Large intestine (tissue), 12 donors: Measurements from ENCODE around the gene TMED9. TPM values are rescaled to one million over a fixed set of nuclear protein-coding genes. Genes with fewer than 3 reads are reported as not detected.

Source experiments
- DNase-seq, 2 donors: peaks; one replicate each; pipeline versions ENCODE4 v3.0.0 to v3.0.0-alpha.2; 2013
- H3K27ac ChIP-seq: one replicate; pipeline ENCODE4 v1.5.1; 2013; ENCODE audit warnings: low read length
- H3K27me3 ChIP-seq: 2 replicates; pipeline ENCODE4 v1.6.1; 2013; ENCODE audit warnings: low read length; ENCODE audit not compliant: control insufficient read depth, insufficient read depth
- H3K36me3 ChIP-seq: 2 replicates; pipeline ENCODE4 v1.6.1; 2013; ENCODE audit warnings: low read length; ENCODE audit not compliant: control insufficient read depth, insufficient read depth
- H3K4me1 ChIP-seq: one replicate; pipeline ENCODE4 v1.6.1; 2013; ENCODE audit warnings: low read length; ENCODE audit not compliant: control insufficient read depth, insufficient read depth
- H3K4me3 ChIP-seq: one replicate; pipeline ENCODE4 v1.5.1; 2013; ENCODE audit warnings: low read length
- H3K9me3 ChIP-seq: one replicate; pipeline ENCODE4 v1.6.1; 2013; ENCODE audit warnings: mild to moderate bottlenecking, low read depth, low read length, moderate library complexity; ENCODE audit not compliant: control insufficient read depth
- WGBS: methylation state at CpG from one replicate; pipeline ENCODE4 v1.1.5; 2013; ENCODE audit warnings: low lambda C conversion rate; ENCODE audit not compliant: insufficient coverage; 5-methylcytosine and 5-hydroxymethylcytosine counted together
- long read RNA-seq, 11 donors: transcript quantifications; one replicate each; lab custom pipeline, GENCODE V29; 2026
- polyA plus RNA-seq: library from polyadenylated mRNA; unstranded; fragments of 120-200 nt; gene quantifications from one replicate; pipeline ENCODE4 v1.2.1, GENCODE V29; 2013

The TMED9 gene
- polyA plus RNA-seq = 119 TPM
- long read RNA-seq, donor 1, transcript TMED9-201 (5 exons, 1,473 nt) = major isoform, 72 of 113 reads
- long read RNA-seq, donor 1, partial matches to known transcripts = 39 of 113 reads
- long read RNA-seq, donor 1, other reads (novel, unspliced or antisense) = 0 of 113 reads
- long read RNA-seq, donor 2, transcript TMED9-201 (5 exons, 1,473 nt) = major isoform, 141 of 223 reads
- long read RNA-seq, donor 2, partial matches to known transcripts = 80 of 223 reads
- long read RNA-seq, donor 2, other reads (novel, unspliced or antisense) = 0 of 223 reads
- long read RNA-seq, donor 3, transcript TMED9-205 (3 exons, 821 nt) = minor isoform, 5 of 304 reads
- long read RNA-seq, donor 3, transcript TMED9-201 (5 exons, 1,473 nt) = major isoform, 124 of 304 reads
- long read RNA-seq, donor 3, partial matches to known transcripts = 171 of 304 reads
- long read RNA-seq, donor 3, other reads (novel, unspliced or antisense) = 0 of 304 reads
- long read RNA-seq, donor 4, transcript TMED9-201 (5 exons, 1,473 nt) = major isoform, 12 of 12 reads
- long read RNA-seq, donor 4, partial matches to known transcripts = 0 of 12 reads
- long read RNA-seq, donor 4, other reads (novel, unspliced or antisense) = 0 of 12 reads
- long read RNA-seq, donor 5, transcript TMED9-201 (5 exons, 1,473 nt) = major isoform, 100 of 111 reads
- long read RNA-seq, donor 5, partial matches to known transcripts = 11 of 111 reads
- long read RNA-seq, donor 5, other reads (novel, unspliced or antisense) = 0 of 111 reads
- long read RNA-seq, donor 6, transcript TMED9-201 (5 exons, 1,473 nt) = major isoform, 83 of 87 reads
- long read RNA-seq, donor 6, partial matches to known transcripts = 0 of 87 reads
- long read RNA-seq, donor 6, other reads (novel, unspliced or antisense) = 0 of 87 reads
- long read RNA-seq, donor 7, transcript TMED9-201 (5 exons, 1,473 nt) = major isoform, 59 of 61 reads
- long read RNA-seq, donor 7, partial matches to known transcripts = 0 of 61 reads
- long read RNA-seq, donor 7, other reads (novel, unspliced or antisense) = 0 of 61 reads
- long read RNA-seq, donor 8, transcript TMED9-201 (5 exons, 1,473 nt) = major isoform, 107 of 122 reads
- long read RNA-seq, donor 8, transcript TMED9-205 (3 exons, 821 nt) = minor isoform, 5 of 122 reads
- long read RNA-seq, donor 8, partial matches to known transcripts = 9 of 122 reads
- long read RNA-seq, donor 8, other reads (novel, unspliced or antisense) = 0 of 122 reads
- long read RNA-seq, donor 9, transcript TMED9-201 (5 exons, 1,473 nt) = major isoform, 86 of 99 reads
- long read RNA-seq, donor 9, partial matches to known transcripts = 10 of 99 reads
- long read RNA-seq, donor 9, other reads (novel, unspliced or antisense) = 0 of 99 reads
- long read RNA-seq, donor 10, transcript TMED9-201 (5 exons, 1,473 nt) = major isoform, 101 of 103 reads
- long read RNA-seq, donor 10, partial matches to known transcripts = 0 of 103 reads
- long read RNA-seq, donor 10, other reads (novel, unspliced or antisense) = 0 of 103 reads
- long read RNA-seq, donor 11, transcript TMED9-201 (5 exons, 1,473 nt) = major isoform, 47 of 53 reads
- long read RNA-seq, donor 11, partial matches to known transcripts = 0 of 53 reads
- long read RNA-seq, donor 11, other reads (novel, unspliced or antisense) = 0 of 53 reads

- no peaks in the 10 kb centered on the region for H3K9me3 ChIP-seq
- H3K36me3 ChIP-seq = peaks cover 36% of the 10 kb centered on the region
- no peaks in the 10 kb centered on the region for H3K4me1 ChIP-seq
- whole genome bisulfite sequencing = 13% methylated on average over 3 of the region's 71 CpGs
- no peaks in the 10 kb centered on the region for H3K27me3 ChIP-seq
- peak within 1 kb of the TSS; percentile 95 for H3K4me3 ChIP-seq
- DNase-seq = peak; percentile 86 to 90
- H3K27ac ChIP-seq = peak within 1 kb of the TSS; percentile 77
These were observed at the start of gene TMED9 for GRCh38 chr5:177592010-177592834. TMED9 (plus strand) TSS chr5:177592203; CDS start chr5:177592215, 12 bp downstream.

- Histone ChIP-seq H3K27ac (no peak overlapping the region), H3K27me3 (no peaks in the 10 kb centered on the region), H3K36me3 (peaks cover 17% of the 10 kb centered on the region), H3K4me3 (no peak overlapping the region), H3K9me3 (no peaks in the 10 kb centered on the region), H3K4me1 (no peaks in the 10 kb centered on the region)
- DNase-seq = no peak
- WGBS = 80% methylated on average over 1 of the region's 4 CpGs
These were observed 49.1 kb upstream of the TMED9 start for GRCh38 chr5:177542816-177543465.

GRCh38 chr5:177545487-177546257 lies 46.3 kb upstream of the TMED9 start:
- DNase-seq = no peak
- no CpG with 5 or more reads among the region's 4 CpGs for WGBS
- H3K36me3 ChIP-seq = peaks cover 11% of the 10 kb centered on the region
- H3K4me3 ChIP-seq = no peak overlapping the region
- H3K27ac ChIP-seq = no peak overlapping the region
- H3K4me1 ChIP-seq = no peaks in the 10 kb centered on the region
- H3K9me3 ChIP-seq = no peaks in the 10 kb centered on the region
- no peaks in the 10 kb centered on the region for H3K27me3 ChIP-seq

- peaks cover 13% of the 10 kb centered on the region for H3K36me3 ChIP-seq
- no peaks in the 10 kb centered on the region for H3K27me3 ChIP-seq
- no peak overlapping the region for H3K4me3 ChIP-seq
- no CpG with 5 or more reads among the region's 1 CpG for WGBS
- H3K4me1 ChIP-seq = no peaks in the 10 kb centered on the region
- DNase-seq = no peak
- no peaks in the 10 kb centered on the region for H3K9me3 ChIP-seq
- H3K27ac ChIP-seq = no peak overlapping the region
These were observed 45.7 kb upstream of the TMED9 start for GRCh38 chr5:177546258-177546741.

GRCh38 chr5:177547736-177548135 lies 44.3 kb upstream of the TMED9 start:
- WGBS = no CpG with 5 or more reads among the region's 3 CpGs
- no peak for DNase-seq
- Histone ChIP-seq H3K36me3 (peaks cover 17% of the 10 kb centered on the region), H3K9me3 (no peaks in the 10 kb centered on the region), H3K27me3 (no peaks in the 10 kb centered on the region), H3K27ac (no peak overlapping the region), H3K4me3 (no peak overlapping the region), H3K4me1 (peaks cover 1% of the 10 kb centered on the region)

GRCh38 chr5:177548495-177548894 lies 43.5 kb upstream of the TMED9 start:
- peaks cover 17% of the 10 kb centered on the region for H3K36me3 ChIP-seq
- no peaks in the 10 kb centered on the region for H3K27me3 ChIP-seq
- no peak overlapping the region for H3K27ac ChIP-seq
- no peak for DNase-seq
- WGBS = no CpG with 5 or more reads among the region's 1 CpG
- no peaks in the 10 kb centered on the region for H3K9me3 ChIP-seq
- H3K4me3 ChIP-seq = no peak overlapping the region
- H3K4me1 ChIP-seq = peaks cover 8% of the 10 kb centered on the region

- no peak overlapping the region for H3K4me3 ChIP-seq
- H3K36me3 ChIP-seq = peaks cover 17% of the 10 kb centered on the region
- H3K4me1 ChIP-seq = peaks cover 8% of the 10 kb centered on the region
- H3K9me3 ChIP-seq = no peaks in the 10 kb centered on the region
- no peak overlapping the region for H3K27ac ChIP-seq
- H3K27me3 ChIP-seq = no peaks in the 10 kb centered on the region
- WGBS = no CpG with 5 or more reads among the region's 1 CpG
- DNase-seq = no peak
These were observed 41.9 kb upstream of the TMED9 start for GRCh38 chr5:177550122-177550521.

GRCh38 chr5:177552839-177553455 lies 39.1 kb upstream of the TMED9 start:
- H3K27ac ChIP-seq = peak overlapping the region; percentile 51
- no CpG with 5 or more reads among the region's 16 CpGs for WGBS
- no peaks in the 10 kb centered on the region for H3K9me3 ChIP-seq
- peaks cover 11% of the 10 kb centered on the region for H3K4me1 ChIP-seq
- H3K27me3 ChIP-seq = no peaks in the 10 kb centered on the region
- peak in 1 of 2 donors; percentile 23 for DNase-seq
- H3K36me3 ChIP-seq = peaks cover 17% of the 10 kb centered on the region
- H3K4me3 ChIP-seq = peak overlapping the region; percentile 84
